Suprapubic skin (tissue), 4 donors: Measurements from ENCODE around the gene SPINK5. TPM values are rescaled to one million over a fixed set of nuclear protein-coding genes. Genes with fewer than 3 reads are reported as not detected.

Experiments used
- DNase-seq, 2 donors: peaks; one replicate each; pipeline ENCODE4 v3.0.0-alpha.2; 2019; ENCODE audit warnings: low spot score in 2 of 2
- H3K27ac ChIP-seq: fragments of 200-600 bp; sonication (generic); one replicate; pipeline ENCODE4 v1.5.1; 2019
- H3K27me3 ChIP-seq: fragments of 200-600 bp; sonication (generic); one replicate; pipeline ENCODE4 v1.5.1; 2019
- H3K36me3 ChIP-seq: fragments of 200-600 bp; sonication (generic); one replicate; pipeline ENCODE4 v1.5.1; 2019
- H3K4me1 ChIP-seq: fragments of 200-600 bp; sonication (generic); one replicate; pipeline ENCODE4 v1.5.1; 2019
- H3K4me3 ChIP-seq: fragments of 200-600 bp; sonication (generic); one replicate; pipeline ENCODE4 v1.5.1; 2019; ENCODE audit warnings: mild to moderate bottlenecking
- H3K9me3 ChIP-seq: fragments of 200-600 bp; sonication (generic); one replicate; pipeline ENCODE4 v1.5.1; 2019
- CTCF ChIP-seq, 2 donors: fragments of 200-600 bp in 1 of 2; fragments of 450-650 bp in 1 of 2; sonication (generic) in 1 of 2; IDR thresholded peaks; one replicate each; pipeline ENCODE4 v1.5.1; 2016 to 2019; ENCODE audit warnings: antibody characterized with exemption in 2 of 2, mild to moderate bottlenecking in 1 of 2, moderate library complexity in 1 of 2
- EP300 ChIP-seq: sonication (generic); formaldehyde crosslinking; IDR thresholded peaks from one replicate; pipeline ENCODE4 v1.6.1; 2017; ENCODE audit warnings: antibody characterized with exemption
- POLR2A ChIP-seq, 2 donors: fragments of 450-650 bp; IDR thresholded peaks; one replicate each; pipeline ENCODE4 v1.6.1; 2017; ENCODE audit warnings: antibody characterized with exemption in 2 of 2, mild to moderate bottlenecking in 2 of 2, moderate library complexity in 2 of 2
- POLR2AphosphoS5 ChIP-seq, 3 donors: sonication (generic); formaldehyde crosslinking; IDR thresholded peaks; one replicate each; pipeline ENCODE4 v1.6.1; 2017; ENCODE audit warnings: antibody characterized with exemption in 3 of 3
- WGBS: methylation state at CpG from one replicate; pipeline ENCODE4 v1.1.5; 2018; 5-methylcytosine and 5-hydroxymethylcytosine counted together
- total RNA-seq, 4 donors: library from RNA; depleted of rRNA; stranded (reverse); fragments of >200 nt; gene quantifications; one replicate each; pipeline ENCODE4 v1.1.0, GENCODE V29; 2016

The SPINK5 gene
- total RNA-seq, 4 donors from 2014 or later, result 172 to 373 (median 245) TPM

DNA sequence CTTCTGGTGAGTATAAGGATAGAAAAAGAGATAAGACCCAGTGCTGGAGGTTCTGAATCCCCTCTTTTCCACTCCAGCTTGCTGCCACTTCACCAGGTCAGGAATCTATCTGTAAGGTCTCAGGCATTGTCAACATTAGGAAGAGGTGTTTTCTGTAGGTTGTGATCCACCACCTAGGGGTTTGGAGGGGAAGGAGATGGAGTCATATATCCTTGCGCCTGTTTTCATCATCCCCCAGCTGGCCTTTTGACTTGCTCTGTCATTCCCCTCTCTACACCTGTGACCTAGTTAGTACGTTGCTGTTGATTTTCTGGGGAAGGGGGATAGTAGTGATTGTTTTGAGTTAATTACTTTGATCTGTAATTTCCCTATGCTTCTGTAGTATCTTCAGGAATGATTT, 20.5 kb downstream of the SPINK5 start:
- H3K4me1 ChIP-seq, result no peaks in the 10 kb centered on the region
- WGBS, result 76% methylated on average over 2 of the region's 2 CpGs
- H3K27ac ChIP-seq, result no peak overlapping the region
- DNase-seq, result no peak
- H3K9me3 ChIP-seq, result no peaks in the 10 kb centered on the region
- H3K36me3 ChIP-seq, result no peaks in the 10 kb centered on the region
- H3K4me3 ChIP-seq, result no peak overlapping the region
- TF ChIP-seq POLR2AphosphoS5 (IDR thresholded peaks at IDR 0.05) (no peak), CTCF (IDR thresholded peaks at IDR 0.05) (no peak)
- no peaks in the 10 kb centered on the region for H3K27me3 ChIP-seq

DNA sequence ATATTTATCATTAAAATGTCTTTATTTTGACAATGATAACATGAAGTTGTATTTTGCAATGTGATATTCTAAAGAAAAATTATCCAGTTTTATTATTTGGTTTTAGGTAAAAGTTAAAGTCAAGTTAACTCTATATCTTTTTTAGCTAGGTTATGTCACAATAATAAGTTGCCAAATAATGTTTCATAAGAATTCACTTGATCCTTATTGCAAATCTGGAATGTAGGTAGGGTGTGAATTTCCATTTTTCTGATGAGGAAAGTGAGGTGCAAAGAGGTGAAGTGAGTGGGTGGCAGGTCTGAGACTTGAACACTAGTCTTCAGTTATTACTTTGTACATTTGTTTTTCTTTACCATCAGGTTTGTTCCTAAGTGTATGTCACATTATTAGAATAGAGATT, 21.5 kb downstream of the SPINK5 start:
- Histone ChIP-seq H3K36me3 (no peaks in the 10 kb centered on the region), H3K27me3 (no peaks in the 10 kb centered on the region), H3K27ac (peak overlapping the region; percentile 14), H3K4me1 (no peaks in the 10 kb centered on the region), H3K9me3 (no peaks in the 10 kb centered on the region), H3K4me3 (no peak overlapping the region)
- TF ChIP-seq POLR2AphosphoS5 (IDR thresholded peaks at IDR 0.05), result no peak
- TF ChIP-seq CTCF (IDR thresholded peaks at IDR 0.05), result no peak
- no peak for TF ChIP-seq POLR2A (IDR thresholded peaks at IDR 0.05)
- TF ChIP-seq EP300, result no peak
- DNase-seq, result no peak

- Histone ChIP-seq H3K36me3 (no peaks in the 10 kb centered on the region), H3K9me3 (no peaks in the 10 kb centered on the region), H3K27ac (peak overlapping the region; percentile 14), H3K27me3 (no peaks in the 10 kb centered on the region), H3K4me3 (no peak overlapping the region), H3K4me1 (no peaks in the 10 kb centered on the region)
- no peak for DNase-seq
- 37% methylated on average over 7 of the region's 7 CpGs for WGBS
- TF ChIP-seq CTCF (IDR thresholded peaks at IDR 0.05) (no peak), POLR2A (IDR thresholded peaks at IDR 0.05) (no peak), POLR2AphosphoS5 (IDR thresholded peaks at IDR 0.05) (no peak), EP300 (no peak)
Observed at GRCh38 chr5:148085977-148086705, 22.4 kb downstream of the SPINK5 start.

GRCh38 chr5:148090146-148090772, 26.5 kb downstream of the SPINK5 start:
- H3K4me1 ChIP-seq, result peaks cover 13% of the 10 kb centered on the region
- WGBS, result 32% methylated on average over 5 of the region's 5 CpGs
- no peaks in the 10 kb centered on the region for H3K36me3 ChIP-seq
- H3K27me3 ChIP-seq, result no peaks in the 10 kb centered on the region
- no peaks in the 10 kb centered on the region for H3K9me3 ChIP-seq
- peak overlapping the region; percentile 46 for H3K27ac ChIP-seq
- H3K4me3 ChIP-seq, result peak overlapping the region; percentile 12
- TF ChIP-seq CTCF (IDR thresholded peaks at IDR 0.05) (no peak), POLR2AphosphoS5 (IDR thresholded peaks at IDR 0.05) (no peak), POLR2A (IDR thresholded peaks at IDR 0.05) (no peak), EP300 (no peak)
- no peak for DNase-seq

- DNase-seq, result no peak
- TF ChIP-seq CTCF (IDR thresholded peaks at IDR 0.05), result no peak
- TF ChIP-seq EP300, result no peak
- no peak for TF ChIP-seq POLR2A (IDR thresholded peaks at IDR 0.05)
- no peak for TF ChIP-seq POLR2AphosphoS5 (IDR thresholded peaks at IDR 0.05)
- H3K4me1 ChIP-seq, result peaks cover 13% of the 10 kb centered on the region
- peak overlapping the region; percentile 46 for H3K27ac ChIP-seq
- H3K27me3 ChIP-seq, result no peaks in the 10 kb centered on the region
- H3K9me3 ChIP-seq, result no peaks in the 10 kb centered on the region
- peak overlapping the region; percentile 12 for H3K4me3 ChIP-seq
- 52% methylated on average over 7 of the region's 7 CpGs for WGBS
- H3K36me3 ChIP-seq, result no peaks in the 10 kb centered on the region
Observed at GRCh38 chr5:148090773-148091250, 27.0 kb downstream of the SPINK5 start.
